ENCODE results near the gene RGS6. TPM values are rescaled to one million over a fixed set of nuclear protein-coding genes. Genes with fewer than 3 reads are reported as not detected.

The RGS6 gene
- total RNA-seq, 1 experiment from 2014 or later = not detected

DNA sequence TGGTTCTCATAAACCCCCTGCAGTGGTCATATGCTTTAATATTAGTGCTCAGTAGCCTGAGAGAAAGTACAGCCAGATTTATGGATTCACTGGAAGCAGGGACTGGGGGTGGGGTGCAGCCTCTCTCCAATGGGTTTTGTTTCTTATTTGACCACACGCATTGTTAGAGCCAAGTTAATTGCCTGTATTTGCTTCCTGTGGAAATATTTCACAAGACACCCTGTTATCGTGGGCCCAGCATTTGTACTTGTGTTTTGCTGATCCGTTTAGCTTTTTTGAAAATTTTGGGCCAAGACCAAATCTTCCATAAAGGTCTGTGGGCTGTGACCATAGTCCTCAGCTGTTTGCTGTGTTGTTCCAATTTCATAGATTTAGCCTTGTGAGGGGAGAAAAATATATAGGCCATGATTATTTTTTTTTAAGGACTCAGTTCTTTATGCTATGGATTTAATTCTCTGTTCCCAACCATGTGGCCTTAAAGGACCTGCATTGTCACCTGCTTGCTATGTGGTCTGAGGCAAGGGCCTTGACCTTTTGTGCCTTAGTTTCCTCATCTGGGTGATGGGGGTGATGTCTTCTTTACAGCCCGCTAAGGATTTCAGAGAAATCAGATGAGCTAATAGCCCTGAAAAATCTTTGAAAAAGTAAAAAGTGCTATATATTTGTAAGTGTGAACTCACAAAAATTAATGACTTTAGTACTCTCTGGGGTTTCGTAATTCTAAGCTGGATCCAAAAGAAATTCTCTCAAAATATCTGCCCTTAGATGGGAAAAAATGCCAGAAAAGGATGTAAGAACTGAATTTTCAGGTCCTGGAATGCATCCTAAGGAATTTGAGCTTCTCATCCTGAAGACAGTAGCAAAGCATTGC, 591.4 kb downstream of the RGS6 start:
- no peak for DNase-seq (ENCODE audit: low read depth)

DNA sequence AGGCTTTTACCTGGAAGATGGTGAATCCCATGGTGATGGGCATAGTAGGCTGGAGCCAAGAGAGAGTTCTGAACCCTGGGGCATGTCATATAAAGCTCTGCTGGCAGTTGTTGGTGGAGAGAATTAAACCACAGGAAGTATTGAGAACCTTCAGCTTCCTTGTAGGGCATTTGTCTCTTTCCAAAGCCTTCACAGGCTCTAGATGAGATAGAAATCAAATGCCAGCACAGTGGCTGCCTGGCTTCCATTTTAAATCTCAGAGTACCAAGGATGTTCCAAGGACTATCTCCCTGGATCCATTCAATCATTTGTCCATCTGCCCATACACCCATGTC, 592.0 kb downstream of the RGS6 start:
- DNase-seq (ENCODE audit: low read depth) = no peak

DNA sequence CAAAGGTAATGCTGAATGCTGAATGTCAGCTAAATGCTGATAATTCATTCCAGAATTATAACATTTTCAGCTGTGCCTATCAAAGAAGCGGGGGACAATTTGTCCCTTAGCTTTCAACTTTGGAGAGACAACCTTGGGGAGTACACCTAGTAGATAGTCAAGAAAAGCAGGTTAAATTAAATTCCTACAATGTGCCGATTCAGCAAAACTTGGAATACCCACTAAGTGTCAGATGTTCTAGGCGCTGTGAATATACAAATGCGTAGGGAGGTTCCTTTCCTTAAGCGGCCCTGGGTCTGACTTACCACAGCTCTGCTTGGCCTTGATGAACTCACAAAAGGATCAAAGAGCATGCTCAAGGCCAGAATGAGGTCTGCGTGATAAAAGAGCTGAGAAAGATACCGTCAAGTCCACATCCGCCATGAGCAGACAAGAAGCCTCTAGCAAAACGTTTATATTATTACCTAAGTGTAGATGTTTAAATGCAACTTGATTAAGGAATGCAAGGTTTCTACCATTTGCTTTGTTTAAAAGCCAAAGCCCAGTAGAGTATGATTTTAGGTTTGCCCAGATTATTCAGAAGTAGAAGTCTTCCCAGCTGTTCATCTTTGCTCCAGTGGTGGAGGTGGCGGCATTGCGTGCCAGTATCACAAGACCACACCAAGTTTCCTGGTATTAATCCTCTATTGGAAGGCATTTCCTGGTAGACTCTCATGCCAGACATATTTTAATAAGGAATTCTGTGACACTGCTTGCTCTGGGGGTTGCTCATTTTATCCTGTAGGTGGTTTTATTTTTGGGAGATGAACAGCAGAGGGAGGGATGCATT, 593.1 kb downstream of the RGS6 start:
- DNase-seq (ENCODE audit: low read depth) = no peak

DNA sequence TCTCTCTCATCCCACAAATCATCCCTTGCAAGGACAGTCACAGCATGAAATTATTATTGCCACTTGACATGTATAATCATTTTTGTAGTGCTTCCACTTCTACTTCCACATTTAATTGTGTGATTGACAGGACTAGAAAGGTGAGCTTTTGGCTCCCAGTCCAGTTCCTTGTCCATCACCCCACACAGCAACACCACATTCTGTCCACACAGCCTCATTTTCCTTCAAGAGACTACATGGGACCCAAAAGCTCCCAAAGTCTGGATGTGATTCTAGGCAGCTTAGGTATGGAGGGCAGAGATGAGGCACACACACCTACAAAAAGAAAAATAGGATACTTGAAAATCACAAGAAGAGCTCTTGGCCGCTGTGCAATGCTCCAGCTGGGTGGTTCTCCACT, 595.4 kb downstream of the RGS6 start:
- no peak for DNase-seq (ENCODE audit: low read depth)

DNA sequence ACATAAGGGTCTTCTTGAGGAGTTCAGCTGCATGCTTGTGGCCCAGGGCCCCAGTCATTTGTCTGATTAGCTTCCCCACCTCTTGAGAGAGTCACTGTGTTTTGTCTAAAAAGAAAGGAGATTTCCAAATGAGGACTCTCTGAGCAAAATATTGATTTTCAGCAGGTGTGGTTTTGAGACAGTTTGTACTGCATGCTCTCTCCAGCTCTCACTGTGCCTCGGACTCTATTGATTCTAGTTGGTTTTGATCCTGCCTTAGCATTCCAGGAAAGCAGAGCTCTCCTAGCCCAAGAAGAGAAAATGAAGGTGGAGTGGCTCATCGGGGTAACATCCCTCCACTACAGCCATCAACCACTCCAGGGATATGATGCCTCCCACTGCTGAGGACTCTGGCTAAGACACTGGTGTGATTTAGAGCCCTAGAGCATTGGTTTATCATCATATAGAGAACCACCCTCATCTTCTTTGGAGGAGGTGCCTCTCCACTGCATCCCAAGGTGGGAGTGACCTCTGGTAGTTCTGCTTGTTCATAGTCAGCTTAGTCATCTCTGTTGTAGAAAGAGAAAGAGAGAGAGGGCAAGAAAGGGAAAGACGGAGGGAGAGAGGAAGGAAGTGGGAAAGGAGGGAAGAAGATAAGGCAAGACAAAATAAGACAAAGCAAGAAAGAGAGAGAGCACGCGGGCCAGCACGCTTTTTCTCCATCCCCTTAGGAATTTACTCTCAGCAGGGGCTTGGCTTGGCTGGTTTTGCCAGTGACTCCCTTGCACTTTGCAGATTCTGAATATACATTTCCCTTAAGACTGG, 596.0 kb downstream of the RGS6 start:
- DNase-seq (ENCODE audit: low read depth) = no peak

DNA sequence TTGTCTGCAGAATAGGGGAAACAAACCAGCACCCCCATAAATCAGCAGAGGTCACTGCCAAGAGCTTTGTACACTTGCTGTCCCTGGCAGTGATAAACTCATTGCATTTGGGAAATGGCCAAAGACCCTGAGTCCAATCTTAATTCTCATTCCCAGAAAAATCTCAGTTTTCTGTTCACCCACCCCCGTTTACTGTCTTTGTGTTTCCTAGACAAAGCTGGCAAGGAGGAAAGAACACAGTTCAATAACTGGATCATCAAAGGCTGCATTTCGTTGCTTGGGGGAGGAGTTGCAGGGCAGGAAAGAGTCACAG, 596.6 kb downstream of the RGS6 start:
- no peak for DNase-seq (ENCODE audit: low read depth)

- DNase-seq (ENCODE audit: low read depth) = no peak
Measured at GRCh38 chr14:72532686-72533454, 600.6 kb downstream of the RGS6 start.

GRCh38 chr14:72535485-72535884, 603.3 kb downstream of the RGS6 start:
- no peak for DNase-seq (ENCODE audit: low read depth)

DNA sequence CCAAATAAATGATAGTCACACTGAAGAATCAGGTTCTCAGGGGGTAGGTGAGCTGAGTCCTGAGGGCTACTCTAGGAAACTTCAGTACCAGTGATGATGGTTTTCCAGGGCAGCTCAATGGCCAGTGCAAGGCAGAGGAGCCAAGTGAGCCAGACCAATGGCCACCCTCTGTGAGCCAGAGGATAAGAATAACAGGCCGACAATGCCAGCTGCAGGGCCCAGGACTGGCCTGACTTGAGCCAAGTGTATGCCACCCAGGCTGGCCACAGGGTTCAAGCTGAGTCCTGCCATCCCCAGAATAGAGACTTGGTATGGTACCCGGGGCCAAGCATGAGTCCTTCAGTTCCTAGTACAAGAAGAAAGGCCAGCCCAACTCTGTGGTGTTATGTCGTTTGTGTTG, 606.2 kb downstream of the RGS6 start:
- no peak for DNase-seq (ENCODE audit: low read depth)

GRCh38 chr14:72539661-72540315, 607.6 kb downstream of the RGS6 start:
- no peak for DNase-seq (ENCODE audit: low read depth)

DNA sequence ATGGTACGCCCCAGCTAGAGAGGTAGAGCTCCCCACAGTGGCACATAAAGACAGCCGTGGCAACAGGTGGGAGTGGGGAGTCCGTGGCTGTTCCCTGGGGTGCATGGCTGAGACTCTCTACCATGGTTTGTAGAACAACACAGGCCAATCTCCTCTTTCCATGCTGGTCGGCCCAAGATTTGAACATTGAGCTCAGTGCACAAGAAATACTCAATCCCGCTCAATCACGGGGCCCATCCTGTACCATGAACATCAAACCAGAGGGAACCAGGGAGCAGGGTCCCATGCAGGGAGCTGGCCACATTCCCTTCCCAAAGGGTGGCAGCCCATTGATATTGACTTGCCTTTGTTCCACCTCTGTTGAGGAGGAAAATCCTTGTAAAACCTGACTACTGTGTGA, 608.6 kb downstream of the RGS6 start:
- no peak for DNase-seq (ENCODE audit: low read depth)

- no peak for DNase-seq (ENCODE audit: low read depth)
Measured at GRCh38 chr14:72541546-72541945, 609.3 kb downstream of the RGS6 start.

DNA sequence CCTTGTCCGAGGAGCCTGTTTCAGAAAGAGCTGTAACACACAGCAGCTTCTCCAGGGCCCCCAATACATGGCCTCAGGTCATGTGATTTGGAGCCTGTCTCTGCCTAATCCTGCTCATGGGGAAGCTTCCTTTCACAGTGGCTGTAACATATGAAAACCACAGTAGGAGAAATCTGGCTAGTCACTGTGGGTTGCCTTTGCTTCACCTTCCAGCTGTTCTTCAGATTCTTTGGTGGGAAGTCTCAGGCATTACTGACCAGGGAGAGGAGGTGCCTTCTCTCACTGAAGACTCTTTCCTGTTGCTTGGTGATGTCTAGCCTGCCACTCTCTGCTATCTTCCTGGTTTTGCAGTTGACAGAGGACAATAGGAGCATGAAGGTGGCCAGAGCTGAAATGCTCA, 611.1 kb downstream of the RGS6 start:
- DNase-seq (ENCODE audit: low read depth) = no peak

- no peak for DNase-seq (ENCODE audit: low read depth)
Measured at GRCh38 chr14:72544615-72545387, 612.6 kb downstream of the RGS6 start.

DNA sequence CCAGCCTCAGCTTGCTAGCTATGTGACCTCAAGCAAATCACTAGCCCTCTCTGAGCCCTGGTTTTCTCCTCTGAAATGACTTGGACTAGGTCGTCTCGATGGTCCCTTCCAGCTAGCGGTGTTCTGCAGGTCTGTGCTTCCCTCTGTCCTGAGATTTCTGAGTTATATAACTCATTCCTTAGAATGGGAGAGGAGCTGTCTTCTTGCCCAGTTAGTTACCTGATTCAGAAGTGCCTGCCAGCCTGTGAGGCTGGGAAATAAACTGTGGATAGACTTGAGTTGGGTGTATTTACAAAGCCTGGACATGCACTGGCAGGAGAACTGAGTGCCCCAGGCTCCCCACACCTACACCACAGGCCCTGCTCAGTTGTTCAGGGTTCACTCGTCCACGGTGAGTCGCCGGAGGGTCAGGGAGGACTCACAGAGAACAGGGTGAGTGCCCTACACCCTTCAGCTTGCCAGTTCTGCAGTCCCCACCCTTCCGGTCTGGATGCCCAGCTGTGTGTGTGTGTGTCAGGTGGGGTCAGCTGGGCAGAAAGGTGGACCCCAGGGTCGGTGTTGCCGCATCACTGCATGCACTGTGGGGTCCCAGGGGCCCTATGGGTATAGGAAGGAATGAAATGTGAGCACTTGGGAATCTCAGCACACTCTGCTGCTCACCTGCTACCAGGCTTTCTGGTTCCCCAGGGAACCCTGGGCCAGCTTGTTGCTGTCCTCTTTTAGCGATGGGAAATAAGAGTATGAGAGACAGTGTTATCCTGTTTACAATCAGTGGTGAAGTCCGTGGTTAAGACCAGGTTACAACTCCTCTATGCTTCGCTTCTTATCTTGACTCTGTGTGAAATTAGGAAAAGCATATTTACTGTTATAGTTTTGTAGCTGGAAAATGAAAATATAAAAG, 613.4 kb downstream of the RGS6 start:
- DNase-seq (ENCODE audit: low read depth) = peak; percentile 29

GRCh38 chr14:72546344-72547016, 614.3 kb downstream of the RGS6 start:
- DNase-seq (ENCODE audit: low read depth) = no peak

DNA sequence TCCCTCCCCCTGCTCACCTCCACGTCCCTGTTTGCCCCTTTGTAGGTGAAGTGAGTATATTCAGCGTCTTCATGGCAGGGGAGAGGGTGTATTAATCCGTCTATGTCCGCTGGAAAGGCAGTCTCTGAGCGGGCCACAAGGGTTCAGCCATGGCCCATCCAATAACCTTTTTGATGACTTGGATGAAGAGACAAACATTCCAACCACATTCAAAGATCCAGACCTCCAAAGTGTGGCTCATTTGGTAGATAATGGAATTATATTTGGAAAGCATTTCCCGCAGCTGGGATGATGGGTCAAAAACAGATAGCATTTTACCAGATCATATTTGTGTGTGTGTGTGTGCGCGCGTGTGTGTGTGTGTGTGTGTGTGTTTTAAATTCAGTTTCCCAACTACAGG, 615.8 kb downstream of the RGS6 start:
- peak; percentile 32 for DNase-seq (ENCODE audit: low read depth)

- peak; percentile 57 for DNase-seq (ENCODE audit: low read depth)
Measured at GRCh38 chr14:72549026-72549425, 616.8 kb downstream of the RGS6 start.

DNA sequence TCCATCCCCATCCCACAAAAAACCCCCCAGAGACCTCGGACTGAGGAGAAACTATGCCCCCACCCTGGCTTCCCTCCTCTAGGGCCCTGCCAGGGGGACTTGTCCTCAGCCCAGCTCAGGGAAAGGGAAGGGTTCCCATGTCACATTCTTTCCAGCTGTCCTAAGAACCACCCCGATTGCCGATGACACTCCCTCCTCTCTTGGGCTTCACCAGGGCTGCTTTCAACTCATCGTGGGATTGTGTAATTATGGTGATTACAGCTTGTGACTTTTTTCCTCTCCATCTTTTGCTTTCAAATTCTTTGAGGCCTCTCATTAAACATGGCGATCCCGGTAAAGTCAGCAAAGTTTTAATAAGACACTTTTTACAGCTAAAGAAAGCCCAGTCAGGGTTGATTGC, 617.6 kb downstream of the RGS6 start:
- no peak for DNase-seq (ENCODE audit: low read depth)
